ENCODE data around the gene CCDC91.
"Not testable (repeated sequence)": the region's sequence is repeated elsewhere in the genome, so short reads cannot be mapped to it uniquely, and the experiment has no call there.

The CCDC91 gene

DNA sequence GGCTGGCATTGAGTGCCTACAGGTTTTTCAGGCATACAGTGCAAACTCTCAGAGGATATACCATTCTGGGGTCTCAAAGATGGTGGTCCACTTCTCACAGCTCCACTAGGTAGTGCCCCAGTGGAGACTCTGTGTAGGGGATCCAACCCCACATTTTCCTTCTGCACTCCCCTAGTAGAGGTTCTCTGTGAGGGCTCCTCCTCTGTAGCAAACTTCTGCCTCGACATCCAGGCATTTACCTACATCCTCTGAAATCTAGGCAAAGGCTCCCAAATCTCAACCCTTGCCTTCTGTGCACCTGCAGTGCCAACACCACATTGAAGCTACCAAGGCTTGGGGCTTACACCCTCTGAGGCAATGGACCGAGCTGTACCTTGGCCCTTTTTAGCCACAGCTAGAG is 179.2 kb downstream of the CCDC91 start:
- DNase-seq (ENCODE audit: low spot score), result no peak

DNA sequence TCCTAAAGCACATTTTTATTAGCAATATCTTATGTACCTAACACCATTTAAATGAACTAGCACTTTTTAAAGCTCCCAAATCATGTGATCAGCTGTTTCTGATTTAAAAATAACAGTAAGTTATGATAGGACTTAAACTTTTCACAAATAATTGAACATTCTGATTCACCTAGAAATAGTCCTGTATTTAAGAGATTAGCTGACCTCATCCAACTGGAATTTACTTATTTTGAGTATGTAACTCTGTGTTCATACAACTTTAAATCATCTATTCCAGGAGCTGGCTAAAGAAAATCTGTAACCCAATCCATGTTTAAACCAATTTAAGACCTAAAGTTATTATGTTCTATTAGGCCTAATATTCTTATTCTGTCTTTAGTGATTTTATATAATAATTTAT is 184.3 kb downstream of the CCDC91 start:
- DNase-seq (ENCODE audit: low spot score), result no peak

DNA sequence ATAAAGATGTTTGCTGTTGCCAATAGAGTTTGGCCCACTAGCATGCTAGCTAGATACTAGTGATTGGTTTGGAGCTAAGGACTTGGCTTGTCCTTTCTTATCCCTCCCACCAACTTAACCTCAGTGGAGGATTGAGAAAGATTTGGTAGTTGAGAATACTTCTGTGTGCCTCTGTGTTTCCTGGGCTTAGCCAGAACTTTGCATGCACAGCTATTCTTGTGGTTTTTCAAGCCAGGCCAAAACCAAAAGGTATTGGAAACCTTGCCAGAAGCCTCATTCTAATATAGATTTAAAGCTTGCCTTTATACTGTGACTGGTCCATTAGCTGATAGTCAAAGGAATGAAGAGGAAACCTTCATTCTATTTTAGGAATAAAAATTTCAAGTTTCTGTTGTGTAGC is 188.5 kb downstream of the CCDC91 start:
- DNase-seq (ENCODE audit: low spot score), result no peak

DNA sequence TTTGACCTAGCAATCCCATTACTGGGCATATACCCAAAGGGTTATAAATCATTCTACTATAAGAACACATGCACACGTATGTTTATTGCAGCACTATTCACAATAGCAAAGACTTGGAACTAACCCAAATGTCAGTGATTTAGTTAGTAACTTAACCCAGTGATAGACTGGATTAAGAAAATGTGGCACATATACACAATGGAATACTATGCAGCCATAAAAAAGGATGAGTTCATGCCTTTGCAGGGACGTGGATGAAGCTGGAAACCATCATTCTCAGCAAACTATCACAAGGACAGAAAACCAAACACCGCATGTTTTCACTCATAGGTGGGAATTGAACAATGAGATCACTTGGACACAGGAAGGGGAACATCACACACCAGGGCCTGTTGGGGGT is 189.5 kb downstream of the CCDC91 start:
- not testable (repeated sequence) for DNase-seq (ENCODE audit: low spot score)

DNA sequence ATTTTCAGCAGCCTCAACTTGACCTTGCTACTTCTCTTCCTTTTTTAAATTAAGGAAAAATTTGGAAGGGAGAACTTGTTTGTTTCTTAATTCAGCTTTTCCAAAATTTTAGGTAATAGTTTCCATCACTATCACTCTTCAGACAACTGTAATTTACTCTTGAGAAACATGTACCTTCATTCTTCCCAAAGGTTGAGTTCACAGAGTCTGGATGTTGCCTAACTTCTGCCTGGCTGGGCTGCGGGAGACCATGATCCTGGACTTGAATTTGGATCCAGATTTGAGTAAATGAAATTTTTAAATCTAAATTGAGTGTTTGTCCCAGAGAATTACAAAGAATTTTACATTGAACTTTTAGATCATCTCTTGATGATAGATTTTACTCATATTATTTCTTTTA is 193.1 kb downstream of the CCDC91 start:
- DNase-seq (ENCODE audit: low spot score), result no peak

DNA sequence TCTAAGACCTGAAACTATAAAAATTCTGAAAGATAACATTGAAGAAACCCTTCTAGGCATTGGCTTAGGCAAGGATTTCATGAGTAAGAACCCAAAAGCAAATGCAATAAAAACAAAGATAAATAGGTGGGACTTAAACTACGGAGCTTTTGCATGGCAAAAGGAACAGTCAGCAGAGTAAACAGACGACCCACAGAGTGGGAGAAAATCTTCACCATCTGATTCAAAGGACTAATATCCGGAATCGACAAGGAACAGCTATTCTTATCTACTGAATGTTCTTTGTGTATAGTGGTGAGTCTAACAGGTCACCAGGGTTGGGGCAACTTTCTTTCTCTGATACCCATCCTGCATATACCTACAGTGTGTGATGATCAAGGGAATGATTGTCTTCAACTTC is 198.6 kb downstream of the CCDC91 start:
- DNase-seq (ENCODE audit: low spot score), result no peak

DNA sequence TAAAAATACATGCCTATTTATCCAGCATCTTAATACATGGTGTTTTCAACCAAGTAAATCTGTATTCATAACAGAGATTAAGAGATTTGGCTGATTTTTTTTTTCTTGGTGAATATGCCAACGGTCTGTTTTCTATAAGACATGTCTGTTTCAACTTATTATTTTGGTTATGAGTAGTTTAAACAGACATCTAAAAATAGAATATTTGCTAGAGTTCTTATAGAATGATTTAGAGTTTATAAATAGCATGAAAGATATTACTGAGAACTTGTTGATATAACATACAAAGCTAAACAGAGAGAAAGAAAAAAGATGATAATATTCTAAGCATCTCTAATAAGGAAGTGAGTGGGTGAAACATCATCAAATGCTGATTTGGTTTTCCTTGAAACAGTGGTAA is 199.9 kb downstream of the CCDC91 start:
- no peak for DNase-seq (ENCODE audit: low spot score)

DNA sequence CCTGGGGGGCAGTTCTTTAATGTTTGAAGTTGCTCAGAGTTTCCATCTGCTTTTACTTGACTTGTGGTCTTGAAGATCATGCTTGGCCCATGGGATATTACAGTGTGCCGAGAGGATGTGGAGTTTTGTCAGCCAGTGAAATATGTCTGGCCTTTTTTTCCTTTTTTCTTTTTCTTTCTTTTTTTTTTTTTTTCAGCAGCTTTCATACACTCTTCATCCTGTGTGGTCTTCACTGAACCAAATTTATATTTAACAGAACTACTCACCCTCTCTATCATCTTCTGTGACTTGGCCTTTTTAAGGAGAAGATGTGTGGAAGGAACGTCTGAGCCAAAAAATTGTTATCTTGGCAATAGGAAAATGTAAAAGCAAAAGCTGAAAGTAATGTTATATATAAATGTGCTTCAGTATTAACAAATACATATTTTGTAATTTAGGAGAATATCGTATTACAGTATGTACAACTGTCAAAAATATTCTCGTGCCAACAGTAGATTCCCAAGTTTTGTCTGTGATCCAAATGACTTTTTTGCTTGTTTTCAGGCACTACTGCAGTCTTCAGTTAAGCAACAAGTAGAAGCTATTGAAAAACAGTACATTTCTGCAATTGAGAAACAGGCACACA is 200.6 kb downstream of the CCDC91 start:
- no peak for DNase-seq (ENCODE audit: low spot score)

DNA sequence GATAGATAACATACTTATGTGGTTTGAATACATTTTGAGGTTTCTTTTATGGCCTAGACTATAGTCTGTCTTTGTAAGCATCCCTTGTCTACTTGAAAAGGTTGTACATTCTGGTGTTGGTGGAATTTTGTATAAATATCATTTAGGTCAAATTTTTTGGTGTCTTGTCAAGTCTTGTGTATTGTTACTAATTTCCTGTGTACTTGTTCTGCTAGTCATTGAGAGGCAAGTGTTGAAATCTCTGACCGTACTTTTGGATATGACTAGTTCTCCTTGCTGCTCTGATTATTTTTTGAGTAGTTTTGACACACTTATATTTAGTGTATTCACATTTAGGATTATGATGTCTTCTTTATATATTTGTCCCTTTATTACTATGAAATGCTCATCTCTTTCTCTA is 219.6 kb downstream of the CCDC91 start:
- DNase-seq (ENCODE audit: low spot score), result no peak

DNA sequence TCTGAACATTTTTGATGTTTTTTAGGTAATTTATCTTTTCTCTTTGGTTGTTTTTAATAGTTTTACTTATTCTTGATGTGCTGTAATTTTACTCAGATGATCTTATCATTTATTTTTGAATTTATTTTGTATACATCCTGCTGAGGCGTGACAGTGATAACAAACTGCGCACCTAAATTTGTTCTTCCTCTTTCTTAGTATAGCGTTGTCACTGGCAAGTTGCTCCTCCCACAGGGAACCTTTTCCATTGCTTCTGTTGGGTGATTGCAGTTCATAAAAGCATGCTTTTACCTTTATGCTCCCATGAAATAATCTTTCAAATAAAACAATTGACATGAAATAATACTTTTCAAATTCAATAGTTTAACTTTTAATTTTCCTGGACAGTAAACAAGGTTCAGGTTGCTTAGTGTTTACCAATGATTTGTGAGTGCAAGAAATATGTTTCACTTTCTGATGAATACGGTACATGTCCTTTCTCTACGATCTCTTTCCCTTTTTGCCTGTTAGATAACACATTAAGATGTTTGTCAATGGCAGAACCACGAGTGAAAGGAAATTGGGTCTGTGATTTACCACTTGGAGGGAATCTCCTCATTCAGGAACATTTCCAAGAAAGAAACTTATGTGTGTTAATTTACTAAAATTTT is 223.3 kb downstream of the CCDC91 start:
- DNase-seq (ENCODE audit: low spot score), result no peak

DNA sequence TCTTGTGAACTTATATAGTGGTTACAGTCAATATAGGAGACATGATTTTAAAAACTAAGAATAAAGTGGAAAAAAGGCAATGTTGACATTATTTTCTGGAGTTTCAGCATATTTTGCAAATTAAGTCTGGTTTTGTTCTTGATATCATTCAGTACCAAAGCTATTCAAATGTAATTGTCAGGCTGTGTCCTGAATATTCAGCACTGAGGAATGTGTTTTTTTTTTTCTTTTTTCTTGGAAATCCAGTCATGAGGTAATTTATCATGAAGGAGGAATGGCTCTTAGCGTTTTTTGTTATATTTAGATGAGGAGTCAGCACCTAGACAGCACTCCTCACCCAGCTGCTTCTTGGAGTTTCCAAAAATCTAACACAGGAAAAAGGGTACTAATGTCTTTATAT is 225.5 kb downstream of the CCDC91 start:
- DNase-seq (ENCODE audit: low spot score), result no peak

DNA sequence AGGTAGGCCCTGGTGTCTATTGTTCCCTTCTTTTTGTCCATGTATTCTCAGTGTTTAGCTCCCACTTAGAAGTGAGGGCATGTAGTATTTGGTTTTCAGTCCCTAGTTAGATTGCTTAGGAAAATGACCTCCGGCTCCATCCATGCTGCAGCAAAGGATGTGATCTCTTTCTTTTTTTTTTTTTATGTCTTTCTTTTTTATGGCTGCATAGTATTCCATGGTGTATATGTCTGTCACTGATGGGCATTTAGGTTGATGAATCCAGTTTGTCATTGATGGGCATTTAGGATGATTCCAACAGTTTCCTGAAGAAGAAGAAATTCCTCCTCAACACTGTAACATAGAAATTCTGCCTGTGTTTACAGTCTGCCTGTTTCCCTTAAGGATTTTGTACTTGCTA is 231.1 kb downstream of the CCDC91 start:
- no peak for DNase-seq (ENCODE audit: low spot score)

DNA sequence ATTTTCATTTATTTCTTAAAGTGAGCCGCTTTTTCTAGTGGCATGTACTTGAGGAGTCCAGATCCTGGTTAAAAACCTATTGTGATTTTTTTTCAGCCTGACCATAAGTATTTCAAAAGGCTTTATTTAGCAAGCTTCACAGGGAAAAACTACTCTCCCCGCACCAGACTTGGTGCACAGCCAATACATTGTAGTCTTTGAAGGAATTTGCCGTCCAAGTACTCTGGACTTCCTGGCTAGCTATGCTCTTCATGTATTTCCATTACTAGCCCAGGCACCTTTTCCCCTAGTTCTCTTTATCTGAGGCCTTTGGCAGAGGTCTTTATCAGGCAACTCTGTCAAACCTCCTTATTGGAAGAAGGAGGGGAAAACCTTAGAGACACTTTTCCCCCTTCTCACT is 234.7 kb downstream of the CCDC91 start:
- DNase-seq (ENCODE audit: low spot score), result no peak

DNA sequence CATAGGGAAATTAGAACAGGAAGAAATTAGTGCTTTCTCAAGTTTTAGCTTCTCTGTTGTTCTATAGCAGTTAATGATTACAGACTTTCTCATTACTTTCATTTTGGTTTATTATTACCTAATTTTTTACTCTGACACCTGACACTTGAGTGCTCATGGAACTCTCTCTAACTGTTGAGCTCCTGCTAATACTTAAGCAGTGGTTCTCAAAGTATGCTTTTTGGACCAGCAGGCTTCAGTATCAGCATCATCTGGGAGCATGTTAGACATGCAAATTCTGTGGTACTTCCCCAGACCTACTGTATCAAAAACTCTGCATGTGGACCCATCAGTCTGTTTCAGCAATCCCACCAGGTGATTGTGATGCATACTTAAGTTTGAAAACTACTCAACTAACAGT is 235.3 kb downstream of the CCDC91 start:
- DNase-seq (ENCODE audit: low spot score), result no peak

DNA sequence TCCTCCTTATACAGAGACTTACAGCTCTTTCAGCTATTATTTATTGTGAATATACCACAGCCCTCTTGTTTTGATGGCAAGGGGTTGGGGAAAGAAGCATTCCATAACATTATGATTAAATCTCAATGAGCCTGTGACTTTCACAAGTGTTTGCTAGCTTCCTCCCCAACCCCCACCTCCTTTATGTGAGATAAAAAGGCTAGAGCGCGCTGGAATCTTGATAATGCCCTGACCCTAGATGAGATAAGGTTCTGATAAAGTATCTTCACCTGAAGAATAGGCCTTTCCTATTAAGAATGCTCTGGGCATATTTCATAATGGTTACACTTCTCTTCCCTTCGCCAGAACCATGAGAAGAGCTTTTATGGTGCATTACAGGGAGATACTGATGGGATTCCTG is 236.8 kb downstream of the CCDC91 start:
- DNase-seq (ENCODE audit: low spot score), result no peak

DNA sequence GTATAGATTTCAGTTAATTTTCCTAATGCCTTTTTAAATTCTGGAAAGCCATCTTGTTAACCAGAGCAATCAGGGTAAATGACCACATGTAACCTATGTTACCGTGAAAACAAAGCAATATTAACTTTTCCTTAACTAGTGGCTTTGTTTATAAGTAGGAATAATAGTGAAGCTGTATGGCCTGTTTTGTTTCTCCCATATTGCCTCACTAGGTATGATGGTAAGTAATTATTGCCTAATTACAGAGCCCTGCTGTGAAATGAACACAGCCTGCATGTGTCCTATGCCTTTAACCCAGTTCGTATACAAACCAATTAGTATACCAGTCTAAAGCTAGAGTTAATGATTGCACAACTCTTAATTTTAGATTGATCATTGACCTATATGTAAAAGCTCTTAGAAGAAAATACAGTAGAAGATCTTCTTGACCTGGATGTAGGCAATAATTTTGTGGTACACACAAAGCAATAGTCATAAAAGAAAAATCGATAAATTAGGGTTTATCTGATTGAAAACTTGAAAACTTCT is 249.9 kb downstream of the CCDC91 start:
- DNase-seq (ENCODE audit: low spot score), result no peak

DNA sequence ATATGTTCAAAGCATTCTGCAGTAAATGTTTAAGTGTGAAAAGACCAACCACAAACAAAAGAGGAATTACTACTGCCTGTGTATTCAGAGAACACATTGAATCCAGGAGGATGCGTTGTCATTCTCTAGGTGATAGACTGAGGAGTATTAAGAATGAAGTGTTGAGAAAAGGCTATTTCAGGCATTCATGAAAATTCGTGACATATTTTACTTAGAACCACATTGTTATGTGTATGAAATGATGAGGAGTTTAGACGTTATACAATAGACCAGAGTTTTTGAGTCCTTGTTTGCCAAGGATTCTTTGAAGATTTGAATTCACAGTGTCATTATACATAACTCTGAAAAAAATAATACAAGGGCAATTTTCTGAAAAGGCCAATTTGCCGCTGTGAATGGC is 251.8 kb downstream of the CCDC91 start:
- no peak for DNase-seq (ENCODE audit: low spot score)

DNA sequence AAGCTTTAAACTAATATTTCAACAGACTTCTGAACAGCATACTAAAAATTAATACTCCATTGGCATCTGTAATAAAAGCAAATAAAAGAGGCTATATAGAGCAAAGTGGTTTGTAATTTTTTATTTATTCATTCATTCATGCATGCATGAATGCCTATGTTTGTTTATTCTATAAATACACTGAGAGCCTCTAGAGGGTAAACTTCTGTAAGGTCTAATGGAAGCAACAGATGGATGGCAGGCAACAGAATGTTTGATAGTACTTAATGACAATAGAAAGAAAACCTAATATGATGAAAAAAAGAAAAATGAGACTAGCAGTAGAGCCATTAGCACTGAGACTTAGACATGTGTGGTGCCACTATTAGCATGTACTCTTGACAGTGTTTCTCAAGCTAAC is 253.1 kb downstream of the CCDC91 start:
- DNase-seq (ENCODE audit: low spot score), result no peak

DNA sequence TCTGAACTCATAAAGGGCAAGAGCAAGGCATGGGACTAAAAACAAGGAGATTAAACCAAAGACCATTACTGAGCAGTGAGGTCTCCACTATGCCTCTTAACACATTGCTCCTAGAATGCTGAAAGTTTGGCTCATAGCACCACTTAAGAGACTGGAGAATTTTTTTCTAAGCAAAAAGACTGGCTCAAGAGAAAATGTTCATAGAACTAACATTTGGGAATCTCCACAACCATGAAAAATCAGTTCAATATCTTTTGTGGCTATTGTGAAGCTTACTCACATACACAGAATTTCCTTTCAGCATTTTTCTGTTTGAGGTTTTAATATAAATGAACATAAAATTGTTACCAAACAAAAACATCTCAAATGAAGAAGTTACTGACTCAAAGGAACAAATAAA is 255.8 kb downstream of the CCDC91 start:
- DNase-seq (ENCODE audit: low spot score), result no peak

DNA sequence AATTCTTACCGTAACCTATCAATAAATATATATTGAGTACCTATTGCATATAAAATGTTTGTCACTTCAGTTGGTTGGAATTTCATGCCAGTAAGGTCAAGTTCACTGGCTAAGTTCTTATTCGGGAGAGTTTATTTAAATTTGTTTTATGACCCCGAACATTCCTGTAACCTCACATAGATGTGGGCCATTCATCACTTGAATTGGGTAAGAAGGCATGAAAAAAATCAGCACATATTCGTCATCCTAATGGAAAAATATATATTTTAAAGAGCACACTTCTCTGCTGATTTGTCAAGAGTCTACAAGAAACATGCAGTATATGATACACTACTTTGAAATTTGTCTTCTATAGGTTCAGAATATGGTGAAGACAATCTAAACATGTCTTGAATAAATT is 263.4 kb downstream of the CCDC91 start:
- no peak for DNase-seq (ENCODE audit: low spot score)

DNA sequence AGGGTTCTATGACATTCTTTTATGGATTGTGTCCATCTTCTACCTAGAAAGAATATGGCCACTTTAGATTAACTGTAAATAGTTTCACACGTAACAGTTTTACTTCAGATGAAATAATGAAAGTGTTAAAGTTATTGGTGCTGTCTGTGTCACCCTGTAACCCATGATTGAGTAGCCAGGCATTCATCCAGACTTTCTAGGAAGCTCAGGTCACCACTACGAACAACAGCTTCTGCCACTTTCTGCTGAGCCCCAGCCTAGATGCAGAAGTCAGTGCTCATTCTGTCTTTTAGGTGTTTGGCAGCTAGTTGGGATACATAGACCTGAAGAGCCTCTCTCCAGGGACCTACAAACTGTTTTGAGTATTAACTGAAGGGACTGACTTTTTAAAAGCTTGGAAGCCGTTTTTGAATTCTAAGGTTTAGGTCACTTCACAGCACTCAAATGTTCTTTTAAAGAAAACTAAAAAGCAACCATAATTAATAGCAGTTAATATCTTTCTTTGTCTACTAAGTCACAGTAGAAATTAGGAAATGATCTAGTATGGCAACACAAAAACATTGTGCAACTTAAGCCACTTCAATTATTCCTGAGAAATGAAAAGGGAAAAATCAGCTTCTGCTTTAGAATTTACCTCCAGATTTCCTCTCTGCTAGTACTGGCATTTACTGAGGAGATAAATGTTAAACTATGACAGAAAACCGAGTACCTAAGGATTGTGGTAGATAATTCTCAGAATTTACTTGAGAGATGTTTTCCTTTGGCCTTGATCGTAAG is 266.9 kb downstream of the CCDC91 start:
- DNase-seq (ENCODE audit: low spot score), result no peak

DNA sequence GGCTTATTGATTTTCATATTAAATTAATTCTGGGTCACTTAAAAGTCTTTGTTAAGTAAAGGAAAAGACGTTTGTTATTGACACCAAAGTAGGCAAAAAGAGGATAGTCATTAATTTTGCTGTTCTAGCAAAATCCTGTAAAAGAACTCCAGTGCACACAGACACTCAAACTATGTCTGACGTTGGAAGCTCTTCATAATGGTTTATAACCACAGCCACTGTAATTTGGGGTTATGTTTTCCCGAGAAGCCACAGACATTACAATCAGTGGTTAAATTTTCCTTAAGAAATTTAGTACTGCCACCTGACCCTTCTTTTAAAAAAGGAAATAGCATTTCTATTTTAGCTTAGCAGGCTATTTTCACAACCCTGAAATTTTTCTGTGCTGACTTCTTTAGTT is 267.5 kb downstream of the CCDC91 start:
- DNase-seq (ENCODE audit: low spot score), result no peak

DNA sequence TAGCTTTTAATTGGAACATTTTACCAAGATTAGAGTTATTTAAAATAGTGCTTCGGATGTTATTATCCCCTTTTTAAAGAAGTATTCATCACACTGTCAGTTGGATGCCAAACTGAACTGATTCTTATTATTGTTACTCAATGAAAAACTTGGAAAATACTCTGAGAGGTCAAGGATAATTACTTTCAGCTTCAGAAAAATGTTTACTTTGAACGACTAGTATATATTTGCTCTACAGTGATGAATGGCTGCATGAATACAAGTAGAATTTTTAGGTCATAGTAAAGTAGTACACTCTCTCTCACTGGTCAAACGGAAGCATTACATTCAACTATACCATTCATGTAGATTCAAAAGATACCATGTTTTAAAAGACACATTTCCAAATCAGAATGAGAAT is 269.2 kb downstream of the CCDC91 start:
- no peak for DNase-seq (ENCODE audit: low spot score)
